Measurements from ENCODE around the gene SMOC1. TPM values are rescaled to one million over a fixed set of nuclear protein-coding genes. Genes with fewer than 3 reads are reported as not detected.

Gene SMOC1
- total RNA-seq, 1 donor from 2014 or later = 0.49 TPM

GRCh38 chr14:70033116-70033515 lies 153.9 kb downstream of the SMOC1 start:
- peaks cover 5% of the 10 kb centered on the region for H3K9me3 Mint-ChIP-seq (ENCODE audit: unreplicated experiment)
- no peaks in the 10 kb centered on the region for H3K4me1 Mint-ChIP-seq (ENCODE audit: low read depth, unreplicated experiment)
- no peak for DNase-seq
- no peak overlapping the region for H3K27ac Mint-ChIP-seq (ENCODE audit: unreplicated experiment)
- peaks cover 7% of the 10 kb centered on the region for H3K27me3 Mint-ChIP-seq (ENCODE audit: unreplicated experiment)
- TF ChIP-seq CTCF (IDR thresholded peaks at IDR 0.05; ENCODE audit: partially characterized antibody, unreplicated experiment) = no peak
- H3K4me3 Mint-ChIP-seq (ENCODE audit: unreplicated experiment) = no peak overlapping the region
- no peaks in the 10 kb centered on the region for H3K36me3 Mint-ChIP-seq (ENCODE audit: unreplicated experiment)

DNA sequence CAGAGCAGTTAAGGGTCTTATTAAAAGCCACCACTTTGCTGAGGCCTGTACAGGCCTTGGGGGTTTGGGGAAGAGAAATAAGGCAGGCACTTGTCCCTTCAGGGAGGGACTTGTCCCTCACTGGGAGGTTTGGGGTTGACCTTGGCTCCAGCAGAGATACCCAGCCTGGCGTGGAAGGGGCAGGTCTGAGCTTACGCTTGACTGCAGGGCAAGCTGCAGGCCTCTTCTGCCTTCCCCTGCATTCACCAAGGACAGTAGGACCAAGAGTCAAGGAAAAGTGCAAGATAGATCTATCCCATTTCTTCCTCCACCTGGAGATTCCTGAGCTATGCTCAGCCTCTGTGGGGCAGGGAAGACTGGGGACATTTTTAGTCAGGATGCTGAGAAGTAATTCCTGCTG lies 154.3 kb downstream of the SMOC1 start:
- Mint-ChIP-seq H3K27ac (ENCODE audit: unreplicated experiment) (no peak overlapping the region), H3K4me3 (ENCODE audit: unreplicated experiment) (no peak overlapping the region), H3K9me3 (ENCODE audit: unreplicated experiment) (peaks cover 4% of the 10 kb centered on the region), H3K4me1 (ENCODE audit: low read depth, unreplicated experiment) (no peaks in the 10 kb centered on the region), H3K36me3 (ENCODE audit: unreplicated experiment) (no peaks in the 10 kb centered on the region), H3K27me3 (ENCODE audit: unreplicated experiment) (peaks cover 7% of the 10 kb centered on the region)
- no peak for DNase-seq
- TF ChIP-seq CTCF (IDR thresholded peaks at IDR 0.05; ENCODE audit: partially characterized antibody, unreplicated experiment) = no peak

GRCh38 chr14:70034257-70034656 lies 155.0 kb downstream of the SMOC1 start:
- Mint-ChIP-seq H3K36me3 (ENCODE audit: unreplicated experiment) (no peaks in the 10 kb centered on the region), H3K27ac (ENCODE audit: unreplicated experiment) (no peak overlapping the region), H3K27me3 (ENCODE audit: unreplicated experiment) (peaks cover 7% of the 10 kb centered on the region), H3K4me1 (ENCODE audit: low read depth, unreplicated experiment) (no peaks in the 10 kb centered on the region), H3K9me3 (ENCODE audit: unreplicated experiment) (peaks cover 4% of the 10 kb centered on the region), H3K4me3 (ENCODE audit: unreplicated experiment) (no peak overlapping the region)
- no peak for DNase-seq
- no peak for TF ChIP-seq CTCF (IDR thresholded peaks at IDR 0.05; ENCODE audit: partially characterized antibody, unreplicated experiment)

DNA sequence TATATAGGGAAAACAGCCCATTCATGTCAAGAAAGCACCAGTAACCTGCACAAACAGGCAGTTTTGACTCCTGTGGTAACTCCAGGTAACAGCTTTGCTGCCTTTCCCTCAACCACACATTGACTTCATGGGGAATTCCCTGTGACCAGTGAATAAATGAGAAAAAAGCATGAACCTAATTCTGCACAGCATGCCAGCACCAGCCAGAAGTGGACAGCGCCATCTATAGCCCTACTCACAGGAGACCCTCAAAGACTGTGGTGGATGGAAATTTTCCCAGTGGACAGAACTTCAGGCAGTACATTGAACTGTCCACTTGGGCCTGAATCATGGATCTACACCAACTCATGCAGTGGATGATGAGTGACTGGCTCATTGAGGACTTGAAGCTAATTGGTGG lies 157.4 kb downstream of the SMOC1 start:
- TF ChIP-seq CTCF (IDR thresholded peaks at IDR 0.05; ENCODE audit: partially characterized antibody, unreplicated experiment) = no peak
- H3K4me1 Mint-ChIP-seq (ENCODE audit: low read depth, unreplicated experiment) = no peaks in the 10 kb centered on the region
- H3K9me3 Mint-ChIP-seq (ENCODE audit: unreplicated experiment) = peaks cover 4% of the 10 kb centered on the region
- peaks cover 7% of the 10 kb centered on the region for H3K27me3 Mint-ChIP-seq (ENCODE audit: unreplicated experiment)
- H3K4me3 Mint-ChIP-seq (ENCODE audit: unreplicated experiment) = no peak overlapping the region
- no peak overlapping the region for H3K27ac Mint-ChIP-seq (ENCODE audit: unreplicated experiment)
- DNase-seq = no peak
- no peaks in the 10 kb centered on the region for H3K36me3 Mint-ChIP-seq (ENCODE audit: unreplicated experiment)

DNA sequence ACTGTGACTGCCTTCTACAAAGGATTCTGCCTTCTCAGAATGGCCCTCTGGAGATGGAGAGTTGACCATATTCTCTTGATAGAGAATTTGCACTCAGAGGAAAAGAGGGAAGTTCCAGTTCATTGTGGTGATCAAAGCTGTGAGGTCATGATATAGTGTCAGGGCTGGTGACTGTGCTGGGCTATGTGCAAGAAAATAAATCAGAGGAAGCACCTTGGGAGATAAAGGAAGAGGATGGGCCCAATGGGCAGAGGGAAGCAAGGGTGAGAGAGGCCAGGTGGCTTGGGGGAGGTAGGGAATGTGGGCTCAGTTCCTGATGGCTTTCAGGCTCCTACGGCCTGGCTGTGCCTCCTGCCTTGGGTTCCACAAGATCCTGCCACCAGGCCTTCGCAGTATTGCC lies 163.8 kb downstream of the SMOC1 start:
- no peak for DNase-seq
- Mint-ChIP-seq H3K27ac (ENCODE audit: unreplicated experiment) (no peak overlapping the region), H3K9me3 (ENCODE audit: unreplicated experiment) (no peaks in the 10 kb centered on the region), H3K4me3 (ENCODE audit: unreplicated experiment) (no peak overlapping the region), H3K27me3 (ENCODE audit: unreplicated experiment) (no peaks in the 10 kb centered on the region), H3K4me1 (ENCODE audit: low read depth, unreplicated experiment) (no peaks in the 10 kb centered on the region), H3K36me3 (ENCODE audit: unreplicated experiment) (no peaks in the 10 kb centered on the region)
- no peak for TF ChIP-seq CTCF (IDR thresholded peaks at IDR 0.05; ENCODE audit: partially characterized antibody, unreplicated experiment)
